DOHH2 (cell line): ENCODE data around the gene NOC2L.

ENCODE experiments used
- H3F3A ChIP-seq: fragments of 200-600 bp; sonication (generic), shearing (Covaris generic); 2 replicates; pipeline ENCODE4 v1.6.0; 2016; ENCODE audit warnings: antibody characterized with exemption, mild to moderate bottlenecking; ENCODE audit not compliant: control insufficient read depth, insufficient read depth
- H3K27ac ChIP-seq: fragments of 200-600 bp; sonication (generic); 2 replicates; pipeline ENCODE4 v1.5.1; 2014; ENCODE audit warnings: low read depth, mild to moderate bottlenecking, low read length, moderate library complexity
- H3K27me3 ChIP-seq: fragments of 200-600 bp; sonication (generic); 2 replicates; pipeline ENCODE4 v1.6.1; 2014; ENCODE audit warnings: mild to moderate bottlenecking, low read length, mixed read lengths; ENCODE audit not compliant: control insufficient read depth
- H3K36me3 ChIP-seq: fragments of 200-600 bp; sonication (generic); 2 replicates; pipeline ENCODE4 v1.6.1; 2014; ENCODE audit warnings: mild to moderate bottlenecking, low read length, moderate library complexity, mixed read lengths; ENCODE audit not compliant: control insufficient read depth
- H3K4me1 ChIP-seq: fragments of 200-600 bp; sonication (generic); 2 replicates; pipeline ENCODE4 v1.6.1; 2014; ENCODE audit warnings: mild to moderate bottlenecking, low read length, mixed read lengths; ENCODE audit not compliant: control insufficient read depth
- H3K4me2 ChIP-seq: fragments of 200-600 bp; sonication (generic); 2 replicates; pipeline ENCODE4 v1.6.0; 2014; ENCODE audit warnings: mild to moderate bottlenecking, low read length, moderate library complexity
- H3K4me3 ChIP-seq: fragments of 200-600 bp; sonication (generic); 2 replicates; pipeline ENCODE4 v1.5.1; 2014; ENCODE audit warnings: mild to moderate bottlenecking, low read length, mixed read lengths
- H3K79me2 ChIP-seq: fragments of 200-600 bp; sonication (generic); 2 replicates; pipeline ENCODE4 v1.6.1; 2014; ENCODE audit warnings: mild to moderate bottlenecking, low read length, mixed read lengths; ENCODE audit not compliant: control insufficient read depth
- H3K9me2 ChIP-seq: fragments of 200-600 bp; sonication (generic); replicated peaks from 2 replicates; pipeline ENCODE4 v1.6.1; 2014; ENCODE audit warnings: mild to moderate bottlenecking, low read length, mixed read lengths; ENCODE audit not compliant: control insufficient read depth
- H3K9me3 ChIP-seq: fragments of 200-600 bp; sonication (generic); 2 replicates; pipeline ENCODE4 v1.6.1; 2014; ENCODE audit warnings: antibody characterized with exemption, low read length, mixed read lengths; ENCODE audit not compliant: control insufficient read depth, insufficient read depth
- H4K20me1 ChIP-seq: fragments of 200-600 bp; sonication (generic); 2 replicates; pipeline ENCODE4 v1.6.0; 2014; ENCODE audit warnings: low read depth, mild to moderate bottlenecking, antibody characterized with exemption, low read length, moderate library complexity; ENCODE audit not compliant: control insufficient read depth, insufficient read depth
- EZH2phosphoT487 ChIP-seq: fragments of 200-600 bp; sonication (generic); IDR thresholded peaks from 2 replicates; pipeline ENCODE4 v1.6.1; 2017; ENCODE audit warnings: borderline replicate concordance, mild to moderate bottlenecking, antibody characterized with exemption, low read length, moderate library complexity, mixed read lengths
- TF ChIP-seq, protein P1 (sequence below): fragments of 200-600 bp; sonication (generic); IDR thresholded peaks from one replicate; pipeline ENCODE4 v1.5.1; 2014; ENCODE audit warnings: antibody characterized with exemption, mild to moderate bottlenecking, low read depth, low read length; ENCODE audit not compliant: poor library complexity, severe bottlenecking

The NOC2L gene

DNA sequence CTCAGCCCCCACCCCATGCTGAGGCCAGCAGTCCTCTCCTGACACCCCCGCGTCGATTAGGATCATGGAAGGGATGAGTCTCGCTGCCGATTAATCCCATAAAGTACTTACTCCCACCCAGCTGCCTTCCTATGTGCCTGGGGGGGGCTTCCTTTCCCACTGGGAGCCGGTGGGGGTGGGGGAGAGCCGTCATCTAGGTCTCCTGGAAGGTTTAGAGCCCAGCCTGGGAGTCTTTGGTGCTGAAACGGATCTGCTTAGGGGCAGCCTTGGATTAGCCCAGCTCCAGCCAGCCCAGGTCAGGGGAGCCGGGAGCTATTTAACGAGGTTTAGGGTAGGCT lies 25.5 kb downstream of the NOC2L start:
- no peaks in the 10 kb centered on the region for H4K20me1 ChIP-seq
- peaks cover 7% of the 10 kb centered on the region; the same call in 1 of the 2 replicates for H3K4me1 ChIP-seq
- H3K4me2 ChIP-seq = no peak overlapping the region
- no peaks in the 10 kb centered on the region for H3K36me3 ChIP-seq
- no peaks in the 10 kb centered on the region for H3K79me2 ChIP-seq
- H3K4me3 ChIP-seq = no peak overlapping the region
- 0 out of 2 replicates have a peak, but pooled peaks cover 3% of the 10 kb centered on the region for H3F3A ChIP-seq
- TF ChIP-seq, protein P1, sequence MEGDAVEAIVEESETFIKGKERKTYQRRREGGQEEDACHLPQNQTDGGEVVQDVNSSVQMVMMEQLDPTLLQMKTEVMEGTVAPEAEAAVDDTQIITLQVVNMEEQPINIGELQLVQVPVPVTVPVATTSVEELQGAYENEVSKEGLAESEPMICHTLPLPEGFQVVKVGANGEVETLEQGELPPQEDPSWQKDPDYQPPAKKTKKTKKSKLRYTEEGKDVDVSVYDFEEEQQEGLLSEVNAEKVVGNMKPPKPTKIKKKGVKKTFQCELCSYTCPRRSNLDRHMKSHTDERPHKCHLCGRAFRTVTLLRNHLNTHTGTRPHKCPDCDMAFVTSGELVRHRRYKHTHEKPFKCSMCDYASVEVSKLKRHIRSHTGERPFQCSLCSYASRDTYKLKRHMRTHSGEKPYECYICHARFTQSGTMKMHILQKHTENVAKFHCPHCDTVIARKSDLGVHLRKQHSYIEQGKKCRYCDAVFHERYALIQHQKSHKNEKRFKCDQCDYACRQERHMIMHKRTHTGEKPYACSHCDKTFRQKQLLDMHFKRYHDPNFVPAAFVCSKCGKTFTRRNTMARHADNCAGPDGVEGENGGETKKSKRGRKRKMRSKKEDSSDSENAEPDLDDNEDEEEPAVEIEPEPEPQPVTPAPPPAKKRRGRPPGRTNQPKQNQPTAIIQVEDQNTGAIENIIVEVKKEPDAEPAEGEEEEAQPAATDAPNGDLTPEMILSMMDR = no peak
- TF ChIP-seq EZH2phosphoT487 = no peak
- no peaks in the 10 kb centered on the region for H3K9me3 ChIP-seq
- H3K27ac ChIP-seq = no peak overlapping the region
- no peaks in the 10 kb centered on the region for H3K9me2 ChIP-seq
- H3K27me3 ChIP-seq = peaks cover 9% of the 10 kb centered on the region; the same call in 1 of the 2 replicates

DNA sequence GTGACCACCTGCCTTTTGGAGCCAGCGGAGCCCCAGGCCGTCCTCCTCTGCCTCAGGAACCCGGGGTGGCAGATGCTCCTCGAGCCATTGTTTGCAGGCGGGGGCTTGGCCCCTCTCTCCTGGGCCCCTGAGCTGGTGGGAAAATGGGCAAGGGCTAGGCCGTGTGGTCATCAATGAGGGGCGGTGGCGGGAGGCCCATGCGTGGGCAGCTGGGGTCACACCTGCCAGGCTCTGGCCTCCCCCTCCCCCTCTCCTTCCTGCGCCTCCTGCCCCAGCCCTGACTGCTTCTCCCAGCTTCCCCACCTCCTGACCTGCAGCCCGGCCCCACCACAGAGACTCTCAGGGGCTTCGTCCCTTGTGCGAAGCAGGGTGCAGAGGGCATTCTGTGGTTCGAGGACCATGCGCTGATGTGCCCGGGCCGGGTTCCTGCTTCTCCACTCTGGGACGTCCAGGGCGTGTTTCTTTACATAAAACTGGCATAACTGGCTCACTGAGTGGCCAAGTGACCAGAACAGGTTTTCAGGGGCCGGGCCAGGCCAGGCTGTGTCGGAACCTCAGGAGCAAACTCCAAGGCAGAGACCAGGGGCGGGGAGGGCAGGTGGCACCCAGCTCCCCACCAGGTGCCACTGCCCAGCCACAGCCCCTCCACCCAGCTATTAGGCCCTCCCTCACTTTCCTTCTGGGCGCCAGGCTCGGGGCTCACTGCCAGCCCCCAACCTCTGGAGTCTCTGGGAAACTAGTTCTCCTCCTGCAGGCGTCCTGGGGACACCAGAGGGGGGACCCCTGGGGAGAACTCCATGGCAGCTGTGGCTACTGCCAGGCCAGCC lies 26.1 kb downstream of the NOC2L start:
- Histone ChIP-seq H3F3A (0 out of 2 replicates have a peak, but pooled peaks cover 3% of the 10 kb centered on the region), H3K4me1 (peaks cover 7% of the 10 kb centered on the region; the same call in 1 of the 2 replicates), H3K9me3 (no peaks in the 10 kb centered on the region), H3K4me3 (no peak overlapping the region), H3K79me2 (no peaks in the 10 kb centered on the region), H3K9me2 (no peaks in the 10 kb centered on the region), H3K36me3 (no peaks in the 10 kb centered on the region), H4K20me1 (no peaks in the 10 kb centered on the region), H3K27ac (no peak overlapping the region), H3K4me2 (no peak overlapping the region), H3K27me3 (peaks cover 6% of the 10 kb centered on the region; the same call in 1 of the 2 replicates)
- TF ChIP-seq, protein P1 = no peak
- TF ChIP-seq EZH2phosphoT487 = no peak

DNA sequence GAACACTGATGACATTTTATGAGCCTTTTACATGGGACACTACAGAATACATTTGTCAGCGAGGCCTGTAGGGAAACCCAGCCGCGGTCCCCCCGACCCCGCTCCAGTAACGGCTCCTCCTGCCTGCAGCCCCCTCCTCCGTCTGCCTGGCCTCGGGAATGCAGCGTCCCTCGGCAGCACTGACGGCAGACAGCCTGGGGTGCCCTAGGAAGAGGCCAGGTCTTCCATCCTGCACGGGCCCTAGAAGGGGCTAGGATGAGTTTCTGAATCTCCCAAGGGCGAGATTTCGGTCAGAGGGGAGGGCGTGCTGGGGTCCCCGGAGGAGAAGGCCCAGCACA lies 26.9 kb downstream of the NOC2L start:
- peaks cover 7% of the 10 kb centered on the region; the same call in 1 of the 2 replicates for H3K4me1 ChIP-seq
- H3K4me3 ChIP-seq = no peak overlapping the region
- no peaks in the 10 kb centered on the region for H3K36me3 ChIP-seq
- TF ChIP-seq EZH2phosphoT487 = no peak
- TF ChIP-seq, protein P1 = no peak
- H3K27me3 ChIP-seq = peaks cover 12% of the 10 kb centered on the region; the same call in 1 of the 2 replicates
- H4K20me1 ChIP-seq = no peaks in the 10 kb centered on the region
- no peak overlapping the region for H3K4me2 ChIP-seq
- H3F3A ChIP-seq = 0 out of 2 replicates have a peak, but pooled peaks cover 3% of the 10 kb centered on the region
- no peaks in the 10 kb centered on the region for H3K79me2 ChIP-seq
- H3K9me2 ChIP-seq = no peaks in the 10 kb centered on the region
- H3K9me3 ChIP-seq = no peaks in the 10 kb centered on the region
- H3K27ac ChIP-seq = no peak overlapping the region
